ENCODE results near the gene ADAR. TPM values are rescaled to one million over a fixed set of nuclear protein-coding genes. Genes with fewer than 3 reads are reported as not detected.

Gene ADAR
- total RNA-seq, 1 experiment from 2014 or later: 190 TPM

DNA sequence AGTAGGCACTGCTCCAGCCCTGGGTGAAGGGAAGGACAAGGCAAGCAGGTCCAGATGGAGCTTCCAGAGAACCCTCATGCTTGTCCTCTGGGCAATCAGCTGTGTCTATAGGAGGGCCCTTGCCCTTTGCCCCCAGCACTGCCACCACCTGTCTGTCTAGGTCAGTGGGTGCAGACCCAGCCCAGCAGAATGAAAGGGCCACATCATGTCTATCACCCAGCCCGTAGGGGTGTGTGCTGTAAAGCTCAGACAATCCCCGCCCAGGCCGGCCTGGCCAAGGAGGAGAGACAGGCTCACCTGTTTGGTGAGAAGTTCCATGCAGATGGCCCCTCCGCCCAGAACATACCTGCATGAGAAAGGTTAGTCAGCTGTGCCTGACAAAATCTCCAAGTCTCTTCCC lies 56.5 kb downstream of the ADAR start:
- no peaks in the 10 kb centered on the region for H3K27me3 Mint-ChIP-seq (ENCODE audit: insufficient read depth, unreplicated experiment)
- H3K27ac Mint-ChIP-seq (ENCODE audit: unreplicated experiment): no peak overlapping the region
- no peaks in the 10 kb centered on the region for H3K9me3 ChIP-seq
- ChIA-PET POLR2A (no interaction called here), CTCF (interaction anchor here (0.7 to 1.2 kb wide), 2 partner anchors 72 to 97 kb away, joined by 3 read pairs; no protein-coding TSS in a partner anchor)
- H3K4me3 ChIP-seq (ENCODE audit: low read depth, low read length): no peak overlapping the region
- intact Hi-C loops (cut with micrococcal nuclease; ENCODE audit: unreplicated experiment): no loop called here
- H3K36me3 Mint-ChIP-seq (ENCODE audit: insufficient read depth, unreplicated experiment): peaks cover 73% of the 10 kb centered on the region
- H3K27me3 ChIP-seq (replicated peaks; ENCODE audit: control insufficient read depth, insufficient read depth, low read length): no peaks in the 10 kb centered on the region
- H3K36me3 ChIP-seq (ENCODE audit: control insufficient read depth, insufficient read depth, low read length): peaks cover 16% of the 10 kb centered on the region
- no peak for DNase-seq
- H3K4me1 ChIP-seq: peaks cover 4% of the 10 kb centered on the region
- H3K4me1 Mint-ChIP-seq (ENCODE audit: low read depth, unreplicated experiment): peaks cover 9% of the 10 kb centered on the region
- no peak overlapping the region for H3K4me3 Mint-ChIP-seq (ENCODE audit: unreplicated experiment)
- no TSS peak for BruUV-seq (replicated peaks)
- H3K9me3 Mint-ChIP-seq (ENCODE audit: unreplicated experiment): no peaks in the 10 kb centered on the region
- TF ChIP-seq, protein P1, sequence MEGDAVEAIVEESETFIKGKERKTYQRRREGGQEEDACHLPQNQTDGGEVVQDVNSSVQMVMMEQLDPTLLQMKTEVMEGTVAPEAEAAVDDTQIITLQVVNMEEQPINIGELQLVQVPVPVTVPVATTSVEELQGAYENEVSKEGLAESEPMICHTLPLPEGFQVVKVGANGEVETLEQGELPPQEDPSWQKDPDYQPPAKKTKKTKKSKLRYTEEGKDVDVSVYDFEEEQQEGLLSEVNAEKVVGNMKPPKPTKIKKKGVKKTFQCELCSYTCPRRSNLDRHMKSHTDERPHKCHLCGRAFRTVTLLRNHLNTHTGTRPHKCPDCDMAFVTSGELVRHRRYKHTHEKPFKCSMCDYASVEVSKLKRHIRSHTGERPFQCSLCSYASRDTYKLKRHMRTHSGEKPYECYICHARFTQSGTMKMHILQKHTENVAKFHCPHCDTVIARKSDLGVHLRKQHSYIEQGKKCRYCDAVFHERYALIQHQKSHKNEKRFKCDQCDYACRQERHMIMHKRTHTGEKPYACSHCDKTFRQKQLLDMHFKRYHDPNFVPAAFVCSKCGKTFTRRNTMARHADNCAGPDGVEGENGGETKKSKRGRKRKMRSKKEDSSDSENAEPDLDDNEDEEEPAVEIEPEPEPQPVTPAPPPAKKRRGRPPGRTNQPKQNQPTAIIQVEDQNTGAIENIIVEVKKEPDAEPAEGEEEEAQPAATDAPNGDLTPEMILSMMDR (IDR thresholded peaks at IDR 0.05; ENCODE audit: insufficient read depth in 1 of 2, low read depth in 1 of 2, low read length in 1 of 2, severe bottlenecking in 1 of 2, unreplicated experiment in 1 of 2): no peak

- H3K36me3 ChIP-seq (ENCODE audit: control insufficient read depth, insufficient read depth, low read length): peaks cover 16% of the 10 kb centered on the region
- peaks cover 65% of the 10 kb centered on the region for H3K36me3 Mint-ChIP-seq (ENCODE audit: insufficient read depth, unreplicated experiment)
- intact Hi-C loops (cut with micrococcal nuclease; ENCODE audit: unreplicated experiment): no loop called here
Measured at GRCh38 chr1:154550657-154551056, 57.3 kb downstream of the ADAR start.

DNA sequence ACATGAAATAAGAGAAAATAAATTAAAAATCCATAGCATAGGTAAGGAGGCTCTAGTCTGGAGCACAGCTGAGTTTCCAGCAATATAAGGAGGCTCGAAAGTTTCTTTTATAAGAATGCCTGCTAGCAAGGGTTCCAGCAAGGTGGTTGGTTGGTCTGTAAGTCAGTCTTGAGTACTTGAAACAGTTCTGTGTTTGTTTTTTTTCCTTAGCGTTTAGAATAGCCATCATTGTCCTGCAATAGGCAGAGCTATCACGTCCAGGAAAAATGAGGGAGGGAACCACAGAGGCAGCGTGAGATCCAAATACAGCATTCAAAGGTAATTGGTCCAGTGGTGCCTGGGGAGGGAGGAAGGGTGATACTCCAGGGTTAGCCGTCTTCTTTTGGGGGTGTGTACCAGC lies 57.9 kb downstream of the ADAR start:
- H3K4me1 Mint-ChIP-seq (ENCODE audit: low read depth, unreplicated experiment): peaks cover 9% of the 10 kb centered on the region
- no peak overlapping the region for H3K4me3 Mint-ChIP-seq (ENCODE audit: unreplicated experiment)
- no peaks in the 10 kb centered on the region for H3K9me3 Mint-ChIP-seq (ENCODE audit: unreplicated experiment)
- Histone ChIP-seq H3K4me3 (ENCODE audit: low read depth, low read length) (no peak overlapping the region), H3K36me3 (ENCODE audit: control insufficient read depth, insufficient read depth, low read length) (peaks cover 14% of the 10 kb centered on the region), H3K9me3 (no peaks in the 10 kb centered on the region), H3K27me3 (replicated peaks; ENCODE audit: control insufficient read depth, insufficient read depth, low read length) (no peaks in the 10 kb centered on the region), H3K4me1 (no peaks in the 10 kb centered on the region)
- H3K36me3 Mint-ChIP-seq (ENCODE audit: insufficient read depth, unreplicated experiment): peaks cover 59% of the 10 kb centered on the region
- H3K27ac Mint-ChIP-seq (ENCODE audit: unreplicated experiment): no peak overlapping the region
- intact Hi-C loops (cut with micrococcal nuclease; ENCODE audit: unreplicated experiment): no loop called here
- POLR2A ChIA-PET: no interaction called here
- no peak for DNase-seq
- CTCF ChIA-PET: no interaction called here
- BruUV-seq (replicated peaks): TSS peak; percentile 30
- H3K27me3 Mint-ChIP-seq (ENCODE audit: insufficient read depth, unreplicated experiment): no peaks in the 10 kb centered on the region
- TF ChIP-seq, protein P1 (IDR thresholded peaks at IDR 0.05; ENCODE audit: insufficient read depth in 1 of 2, low read depth in 1 of 2, low read length in 1 of 2, severe bottlenecking in 1 of 2, unreplicated experiment in 1 of 2): no peak

More at GRCh38 chr1:154550657-154551056, 57.3 kb downstream of the ADAR start:
- peaks cover 9% of the 10 kb centered on the region for H3K4me1 Mint-ChIP-seq (ENCODE audit: low read depth, unreplicated experiment)
- H3K27ac Mint-ChIP-seq (ENCODE audit: unreplicated experiment): no peak overlapping the region
- Histone ChIP-seq H3K4me1 (no peaks in the 10 kb centered on the region), H3K9me3 (no peaks in the 10 kb centered on the region), H3K27me3 (replicated peaks; ENCODE audit: control insufficient read depth, insufficient read depth, low read length) (no peaks in the 10 kb centered on the region), H3K4me3 (ENCODE audit: low read depth, low read length) (no peak overlapping the region)
- no TSS peak for BruUV-seq (replicated peaks)
- TF ChIP-seq, protein P1 (IDR thresholded peaks at IDR 0.05; ENCODE audit: insufficient read depth in 1 of 2, low read depth in 1 of 2, low read length in 1 of 2, severe bottlenecking in 1 of 2, unreplicated experiment in 1 of 2): no peak
- ChIA-PET POLR2A (no interaction called here), CTCF (no interaction called here)
- no peaks in the 10 kb centered on the region for H3K27me3 Mint-ChIP-seq (ENCODE audit: insufficient read depth, unreplicated experiment)
- no peak overlapping the region for H3K4me3 Mint-ChIP-seq (ENCODE audit: unreplicated experiment)
- no peaks in the 10 kb centered on the region for H3K9me3 Mint-ChIP-seq (ENCODE audit: unreplicated experiment)
- DNase-seq: no peak
